Right atrium auricular region (tissue), 2 donors: Measurements from ENCODE around the gene FKBP3. TPM values are rescaled to one million over a fixed set of nuclear protein-coding genes. Genes with fewer than 3 reads are reported as not detected.

ENCODE experiments used
- DNase-seq: peaks from one replicate; pipeline ENCODE4 v3.0.0-alpha.2; 2019; ENCODE audit warnings: low spot score
- H3K27ac ChIP-seq, 2 donors: fragments of 200-600 bp; sonication (generic); 1 replicate in 1 of 2; 2 replicates in 1 of 2; pipeline ENCODE4 v1.5.1; 2016 to 2019
- H3K27me3 ChIP-seq, 2 donors: fragments of 200-600 bp; sonication (generic); one replicate each; pipeline versions ENCODE4 v1.5.1 to v1.6.0; 2017 to 2019
- H3K36me3 ChIP-seq: fragments of 200-600 bp; sonication (generic); one replicate; pipeline ENCODE4 v1.5.1; 2016
- H3K4me1 ChIP-seq, 2 donors: fragments of 200-600 bp; sonication (generic); one replicate each; pipeline versions ENCODE4 v1.5.1 to v1.6.0; 2017 to 2019
- H3K4me3 ChIP-seq, 2 donors: fragments of 200-600 bp; sonication (generic); 1 replicate in 1 of 2; 2 replicates in 1 of 2; pipeline ENCODE4 v1.5.1; 2017 to 2019; ENCODE audit warnings: mild to moderate bottlenecking in 1 of 2, moderate library complexity in 1 of 2
- H3K9me3 ChIP-seq, 2 donors: fragments of 200-600 bp; sonication (generic); one replicate each; pipeline ENCODE4 v1.5.1; 2019
- CTCF ChIP-seq, 2 donors: fragments of 200-600 bp; sonication (generic); IDR thresholded peaks; one replicate each; pipeline ENCODE4 v1.5.1; 2019; ENCODE audit warnings: antibody characterized with exemption in 2 of 2
- total RNA-seq, 2 donors: library from RNA; depleted of rRNA; stranded (reverse); fragments of >200 nt; gene quantifications; one replicate each; pipeline ENCODE4 v1.1.0, GENCODE V29; 2016

FKBP3 gene
- total RNA-seq, 2 donors from 2014 or later: 45.5 to 72.3 TPM

- H3K27ac ChIP-seq: no peak overlapping the region
- DNase-seq: no peak
These were observed 64.1 kb downstream of the FKBP3 start for GRCh38 chr14:45070215-45070614.

GRCh38 chr14:45068396-45068795 is 65.9 kb downstream of the FKBP3 start:
- Histone ChIP-seq H3K36me3 (peaks cover 4% of the 10 kb centered on the region), H3K4me1 (no peaks in the 10 kb centered on the region), H3K27me3 (no peaks in the 10 kb centered on the region), H3K9me3 (no peaks in the 10 kb centered on the region), H3K4me3 (no peak overlapping the region), H3K27ac (no peak overlapping the region)
- TF ChIP-seq CTCF (IDR thresholded peaks at IDR 0.05): no peak
- no peak for DNase-seq

More at GRCh38 chr14:45070215-45070614, 64.1 kb downstream of the FKBP3 start:
- Histone ChIP-seq H3K4me3 (no peak overlapping the region), H3K36me3 (peaks cover 4% of the 10 kb centered on the region), H3K27me3 (no peaks in the 10 kb centered on the region), H3K9me3 (no peaks in the 10 kb centered on the region), H3K4me1 (no peaks in the 10 kb centered on the region)
- TF ChIP-seq CTCF (IDR thresholded peaks at IDR 0.05): no peak

- TF ChIP-seq CTCF (IDR thresholded peaks at IDR 0.05): no peak
- H3K27ac ChIP-seq: peak overlapping the region in 1 of 2 donors; percentile 14
- no peak overlapping the region for H3K4me3 ChIP-seq
- no peaks in the 10 kb centered on the region for H3K27me3 ChIP-seq
- H3K4me1 ChIP-seq: no peaks in the 10 kb centered on the region
- no peak for DNase-seq
- H3K36me3 ChIP-seq: peaks cover under 1% of the 10 kb centered on the region
- no peaks in the 10 kb centered on the region for H3K9me3 ChIP-seq
These were observed 67.6 kb downstream of the FKBP3 start for GRCh38 chr14:45066667-45067066.

- DNase-seq: no peak
- Histone ChIP-seq H3K27ac (peak overlapping the region; percentile 14 to 42), H3K4me3 (no peak overlapping the region), H3K9me3 (no peaks in the 10 kb centered on the region), H3K27me3 (no peaks in the 10 kb centered on the region), H3K4me1 (no peaks in the 10 kb centered on the region), H3K36me3 (no peaks in the 10 kb centered on the region)
- no peak for TF ChIP-seq CTCF (IDR thresholded peaks at IDR 0.05)
These were observed 68.3 kb downstream of the FKBP3 start for GRCh38 chr14:45065956-45066355.

Other genes with a start within 250 kb of the FKBP3 start
- gene KLHL28, start 172.5 kb downstream of the FKBP3 start, total RNA-seq: 1 to 10 TPM; 6.4 to 8.5 TPM
- 10 to 100 TPM; 15.1 to 24.7 TPM for gene TOGARAM1, start 172.3 kb downstream of the FKBP3 start, total RNA-seq
- 1 to 10 TPM; 7.8 to 8.0 TPM for gene PRPF39, start 50.4 kb downstream of the FKBP3 start, total RNA-seq
- gene FANCM, start 1.4 kb upstream of the FKBP3 start, total RNA-seq: 1 to 10 TPM; 1.9 to 3.9 TPM
- 10 to 100 TPM in 1 of 2 donors, 1 to 10 TPM in 1; 6.1 to 10.4 TPM for gene MIS18BP1, start 118.7 kb upstream of the FKBP3 start, total RNA-seq